Activated CD8-positive, alpha-beta memory T cell treated with anti-CD3 and anti-CD28 coated beads, Interleukin-2, amount 50 U/mL, for 48 hours (primary cell): ENCODE data around the gene PSD4.

Experiments
- DNase-seq: peaks from one replicate; pipeline ENCODE4 v3.0.0-alpha.2; 2020

Gene PSD4

DNA sequence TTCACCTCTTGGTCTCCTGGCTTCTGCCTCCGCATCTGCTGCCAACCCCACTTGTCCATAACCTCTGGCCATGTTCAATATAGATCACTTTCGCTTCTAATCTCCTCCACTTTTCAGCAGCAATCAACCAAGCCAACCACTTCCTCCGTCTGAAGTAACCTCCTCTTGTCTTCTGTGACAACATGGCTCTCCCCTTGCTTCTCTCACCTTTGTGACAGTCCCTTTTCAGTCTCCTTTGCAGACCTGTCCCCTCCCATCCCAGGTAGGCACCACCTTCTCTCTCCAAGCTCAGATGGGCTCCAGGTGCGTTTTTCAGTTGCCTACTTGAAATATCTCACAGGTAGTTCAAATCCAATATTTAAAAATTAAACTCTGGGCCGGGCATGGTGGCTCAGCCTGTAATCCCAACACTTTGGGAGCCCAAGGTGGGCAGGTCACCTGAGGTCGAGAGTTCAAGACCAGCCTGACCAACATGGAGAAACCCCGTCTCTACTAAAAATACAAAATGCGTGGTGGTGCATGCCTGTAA is 4.7 kb upstream of the PSD4 start:
- DNase-seq, result peak; percentile 52

DNA sequence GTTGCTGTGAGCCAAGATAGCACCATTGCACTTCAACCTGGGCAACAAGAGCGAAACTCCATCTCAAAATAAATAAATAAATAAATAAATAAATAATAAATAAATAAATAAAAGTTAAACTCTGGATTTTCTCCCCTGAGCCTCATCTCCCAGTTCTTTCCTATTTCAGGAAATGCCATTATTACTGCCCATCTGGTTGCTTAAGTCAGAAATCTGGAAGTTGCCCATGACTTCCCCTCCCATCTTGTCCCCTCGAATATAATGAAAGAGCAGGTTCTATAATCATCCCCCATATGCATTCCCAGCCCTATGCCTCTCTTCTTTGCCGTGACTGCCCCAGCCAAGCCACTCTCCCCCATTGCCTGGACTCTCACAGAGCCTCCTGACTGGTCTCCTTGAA is 4.2 kb upstream of the PSD4 start:
- DNase-seq, result peak; percentile 43

DNA sequence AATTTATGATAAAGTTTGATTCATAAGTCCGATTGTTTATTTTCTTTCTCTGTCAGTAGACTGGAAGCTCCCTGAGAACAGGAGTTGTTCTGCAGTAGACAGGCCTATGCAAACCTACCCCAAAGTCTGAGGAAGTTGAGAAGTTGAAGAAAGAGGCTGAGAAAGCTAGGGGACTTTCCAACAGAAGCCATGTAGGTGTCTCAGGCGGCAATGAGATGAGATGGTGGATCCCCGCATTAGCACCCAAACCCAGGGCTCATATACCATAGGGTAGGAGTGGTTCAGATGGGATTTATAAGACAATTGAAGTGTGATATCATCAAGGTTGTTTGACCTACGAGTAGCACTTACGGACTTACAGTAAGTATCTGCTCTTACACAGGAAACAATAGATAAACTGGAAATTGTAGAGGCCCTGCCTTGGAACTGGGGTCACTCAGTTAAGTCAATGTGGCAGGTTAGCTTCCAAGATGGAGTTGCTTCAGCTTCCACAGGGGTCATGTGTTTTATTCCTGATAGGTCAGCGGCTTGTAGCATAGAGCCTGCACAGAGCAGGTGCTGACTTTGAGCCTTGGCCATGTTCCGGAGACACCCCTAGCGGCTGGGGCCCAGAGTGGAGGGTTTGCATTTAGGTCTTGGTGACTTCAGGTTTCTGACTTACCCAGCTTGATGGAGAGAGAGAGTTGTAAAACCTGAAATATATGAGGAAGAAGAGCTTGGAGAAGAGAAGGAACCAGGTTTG is 2.3 kb upstream of the PSD4 start:
- DNase-seq, result peak; percentile 46

DNA sequence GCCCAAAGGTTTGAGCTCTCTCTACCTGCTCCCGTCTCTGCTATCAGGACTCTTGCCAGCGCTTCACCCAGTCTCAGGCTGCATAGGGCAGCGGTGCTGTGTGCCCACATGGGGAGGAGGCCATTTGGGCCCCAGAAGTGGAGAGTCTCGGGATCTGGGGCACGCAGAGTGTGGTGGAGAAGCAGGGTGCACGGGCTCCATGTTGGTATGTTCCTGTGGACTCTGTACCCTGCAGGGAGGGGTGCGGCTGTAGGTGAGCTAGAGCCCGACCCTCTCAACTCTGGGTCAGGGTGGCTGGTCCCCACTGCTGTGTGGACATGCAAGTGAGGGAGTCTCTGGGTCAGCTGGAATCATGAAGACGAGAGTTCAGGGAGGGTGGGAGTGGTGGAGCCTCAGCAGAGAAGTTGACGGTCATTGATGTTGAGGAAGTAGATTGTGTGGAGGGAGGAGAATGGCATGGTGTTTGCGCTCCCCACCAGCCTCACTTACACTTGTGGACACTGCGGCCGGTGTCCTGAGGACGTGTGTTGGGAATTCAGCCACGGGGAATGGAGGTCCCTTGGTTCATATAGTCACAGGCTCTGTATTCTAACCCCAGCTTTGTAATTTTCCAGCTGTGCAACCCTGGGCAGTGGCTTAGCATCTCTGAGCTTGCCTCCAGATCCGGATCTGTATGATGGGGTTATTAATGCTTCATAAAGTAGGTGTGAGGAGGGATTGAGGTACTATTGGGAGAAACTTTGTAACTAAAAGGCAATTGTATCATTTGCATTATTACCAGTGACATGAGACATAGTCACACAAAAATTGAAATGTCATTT is 840 bp upstream of the PSD4 start:
- no peak for DNase-seq

DNA sequence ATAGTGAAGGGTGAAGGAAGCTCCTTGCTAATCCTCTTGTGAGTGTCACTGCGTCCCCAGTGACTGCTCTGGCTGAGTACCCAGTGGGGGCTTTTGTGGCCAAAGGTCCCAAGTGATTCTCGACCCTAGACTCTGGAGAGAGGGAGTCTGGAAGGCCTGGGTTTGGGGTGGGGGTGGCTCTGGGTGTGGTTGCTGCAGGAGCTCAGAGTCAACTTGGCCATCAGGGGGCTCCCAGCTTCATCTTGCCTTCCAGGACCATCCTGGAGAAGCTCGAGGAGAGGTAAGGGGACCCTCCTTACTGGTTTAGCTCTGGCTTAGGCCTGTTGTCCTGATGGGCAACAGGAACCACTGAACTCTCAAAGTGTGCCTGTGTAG is 592 bp downstream of the PSD4 start:
- DNase-seq, result no peak

GRCh38 chr2:113175042-113175628 is 1.4 kb downstream of the PSD4 start:
- peak; percentile 79 for DNase-seq

- no peak for DNase-seq
Observed at GRCh38 chr2:113175736-113176695, 2.2 kb downstream of the PSD4 start.

DNA sequence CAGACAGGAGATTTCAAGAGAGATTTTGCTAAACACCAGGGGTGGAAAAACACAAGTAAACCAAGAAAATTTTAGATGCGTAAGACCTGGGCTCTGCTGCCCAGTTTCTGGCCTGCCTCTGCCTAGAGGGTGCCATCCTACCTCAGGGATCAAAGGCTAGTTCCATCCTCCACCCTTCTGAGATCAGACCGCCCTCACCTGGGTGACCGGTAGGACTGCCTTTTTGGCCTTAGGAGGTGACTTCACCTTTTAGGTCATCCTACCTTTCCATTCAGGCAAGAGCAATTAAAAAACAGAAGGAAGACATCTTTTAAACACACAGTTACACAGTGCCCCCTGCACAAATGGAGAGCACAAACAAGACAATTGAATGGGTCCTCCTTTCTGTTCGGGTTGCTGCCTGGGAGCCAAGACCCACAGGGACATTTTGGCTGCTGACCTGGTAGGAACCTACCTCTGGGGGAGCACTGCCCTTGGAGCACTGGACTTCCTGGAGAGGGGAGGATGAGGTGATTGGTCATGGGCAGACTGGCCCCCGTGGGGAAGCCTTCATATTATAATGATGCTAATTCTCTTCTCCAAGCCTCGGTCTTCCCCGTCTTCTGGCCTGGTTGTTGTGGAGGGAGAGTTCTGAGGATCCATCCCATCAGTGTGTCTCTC is 3.1 kb downstream of the PSD4 start:
- no peak for DNase-seq

GRCh38 chr2:113178069-113178746 is 4.4 kb downstream of the PSD4 start:
- DNase-seq, result no peak

GRCh38 chr2:113178891-113179290 is 5.1 kb downstream of the PSD4 start:
- no peak for DNase-seq

DNA sequence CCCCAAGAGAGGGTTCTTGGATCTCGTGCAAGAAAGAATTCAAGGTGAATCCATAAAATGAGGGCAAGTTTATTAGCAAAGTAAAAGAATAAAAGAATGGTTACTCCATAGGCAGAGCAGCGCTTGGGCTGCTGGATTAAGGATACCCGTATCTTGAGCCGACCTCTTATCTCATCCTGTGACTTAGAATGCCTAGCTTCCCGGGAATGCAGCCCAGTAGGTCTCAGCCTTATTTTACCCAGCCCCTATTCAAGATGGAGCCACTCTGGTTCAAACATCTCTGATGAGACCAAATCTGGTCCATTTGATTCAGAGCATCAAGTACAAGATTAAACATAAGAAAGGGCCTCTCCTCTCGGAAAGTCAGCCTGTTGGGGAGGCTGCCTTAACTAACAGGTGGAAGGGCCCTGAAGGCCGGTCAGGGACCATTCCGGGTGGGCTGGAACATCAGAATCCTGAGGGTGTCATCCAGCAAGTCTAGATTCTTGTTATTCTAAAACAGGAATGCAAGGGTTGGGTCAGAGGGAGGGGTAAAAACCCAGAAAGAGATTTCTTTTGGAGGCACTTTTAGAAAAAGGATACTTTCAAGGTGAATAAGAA is 5.8 kb downstream of the PSD4 start:
- no peak for DNase-seq

GRCh38 chr2:113180131-113180946 is 6.6 kb downstream of the PSD4 start:
- DNase-seq, result no peak

- DNase-seq, result no peak
Observed at GRCh38 chr2:113181258-113182051, 7.7 kb downstream of the PSD4 start.

DNA sequence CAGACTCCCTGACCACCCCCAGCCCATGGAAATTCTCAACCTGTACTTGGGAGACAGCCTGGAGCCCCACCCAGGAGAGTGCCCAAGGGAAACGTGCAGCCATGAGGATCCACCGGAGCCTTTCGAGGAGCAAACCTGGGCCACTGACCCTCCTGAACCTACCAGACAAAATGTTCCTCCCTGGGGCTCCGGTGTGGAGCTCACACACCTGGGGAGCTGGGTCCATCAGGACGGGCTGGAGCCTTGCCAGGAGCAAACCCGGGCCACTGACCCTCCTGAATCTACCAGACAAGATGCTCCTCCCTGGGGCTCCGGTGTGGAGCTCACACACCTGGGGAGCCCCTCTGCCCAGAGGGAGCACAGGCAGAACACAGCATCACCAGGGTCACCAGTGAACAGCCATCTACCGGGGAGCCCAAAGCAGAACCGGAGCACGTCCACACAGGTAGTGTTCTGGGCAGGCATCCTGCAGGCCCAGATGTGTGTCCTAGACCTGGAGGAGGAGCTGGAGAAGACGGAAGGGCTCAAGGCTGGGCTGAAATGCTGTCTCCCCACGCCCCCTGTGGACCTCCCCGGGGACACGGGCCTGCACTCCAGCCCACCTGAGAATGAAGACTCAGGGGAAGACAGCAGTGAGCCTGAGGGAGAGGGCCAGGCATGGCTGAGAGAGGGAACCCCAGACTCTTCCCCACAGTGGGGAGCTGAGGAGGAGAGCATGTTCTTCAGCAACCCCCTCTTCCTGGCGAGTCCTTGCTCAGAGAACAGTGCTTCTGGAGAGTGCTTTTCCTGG is 8.9 kb downstream of the PSD4 start:
- DNase-seq, result no peak

- no peak for DNase-seq
Observed at GRCh38 chr2:113183264-113183663, 9.5 kb downstream of the PSD4 start.

DNA sequence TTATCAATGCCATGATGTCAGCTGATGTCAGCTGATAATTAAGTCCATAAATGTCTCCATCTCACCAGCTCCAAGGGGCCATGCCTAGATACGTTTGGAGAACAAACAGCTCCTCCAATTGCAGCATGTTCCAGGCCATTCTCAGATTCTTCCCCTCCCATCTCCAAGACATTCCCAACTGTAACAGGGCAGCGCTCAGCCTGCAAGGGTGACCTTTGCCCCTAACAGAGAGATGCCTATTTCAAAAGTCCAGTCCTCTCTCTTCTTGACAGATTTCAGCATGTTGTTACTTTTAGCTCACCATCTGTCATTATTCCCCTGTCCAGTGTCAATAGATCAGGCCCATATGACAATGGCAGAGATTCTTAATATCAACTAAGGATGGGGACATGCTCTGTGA is 9.9 kb downstream of the PSD4 start:
- no peak for DNase-seq

DNA sequence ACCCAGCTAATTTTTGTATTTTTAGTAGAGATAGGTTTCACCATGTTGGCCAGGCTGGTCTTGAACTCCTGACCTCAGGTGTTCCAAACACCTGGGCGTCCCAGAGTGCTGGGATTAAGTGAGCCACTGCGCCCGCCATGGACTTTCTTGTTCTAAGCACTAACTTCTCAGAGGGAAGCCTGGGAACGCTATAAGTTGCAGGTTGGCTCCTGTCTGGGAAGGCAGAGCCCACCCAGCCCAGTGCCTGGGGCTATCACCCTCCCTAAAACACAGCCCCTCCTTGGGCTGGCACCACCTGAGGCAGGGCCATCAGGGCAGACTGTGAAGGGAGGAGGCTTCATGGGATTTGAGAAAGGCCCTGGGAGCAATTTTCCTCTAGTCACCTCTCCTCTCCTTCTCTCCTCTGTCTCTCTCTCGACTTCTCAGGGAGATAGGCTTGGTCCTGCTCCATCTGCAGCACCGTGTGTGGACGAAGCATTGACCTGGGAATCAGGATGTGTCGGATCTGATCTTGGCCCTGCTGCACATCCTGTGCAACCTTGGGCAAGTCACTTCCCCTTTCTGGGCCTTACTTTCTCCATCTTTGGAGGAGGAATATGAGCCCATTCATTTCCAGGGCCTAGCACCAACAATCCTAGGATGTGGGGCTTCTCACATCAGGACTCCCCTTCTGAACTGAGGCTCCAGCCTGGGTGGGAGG is 10.9 kb downstream of the PSD4 start:
- DNase-seq, result no peak
